ENCODE results near the gene TTLL9.

DNA sequence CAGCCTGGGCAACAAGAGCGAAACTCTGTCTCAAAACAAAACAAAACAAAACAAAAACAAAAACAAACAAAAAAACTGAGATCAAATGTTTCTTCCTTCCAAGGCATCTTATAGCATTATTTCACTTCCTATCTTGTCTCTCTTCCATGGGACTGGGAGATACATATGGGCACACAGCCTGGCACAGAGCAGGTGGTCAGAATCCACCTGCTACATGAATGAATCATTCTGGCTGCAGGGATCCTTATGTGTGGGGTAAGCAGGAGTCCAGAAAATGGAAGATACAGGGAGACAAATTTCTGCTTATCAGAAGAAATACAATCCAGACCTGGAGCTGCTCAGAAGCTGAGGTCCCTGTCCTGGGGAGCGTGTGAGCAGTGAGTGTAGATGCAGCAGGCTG lies 121.7 kb downstream of the TTLL9 start:
- TF ChIP-seq POLR2A (IDR thresholded peaks at IDR 0.05; ENCODE audit: low read depth, low read length) (no peak), TAF1 (IDR thresholded peaks at IDR 0.05; ENCODE audit: low read depth, low read length) (no peak), POLR2AphosphoS5 (IDR thresholded peaks at IDR 0.05; ENCODE audit: low read depth, low read length) (no peak), PAX5 (IDR thresholded peaks at IDR 0.05; ENCODE audit: insufficient read depth, low read length, severe bottlenecking) (no peak)
